Body of pancreas (tissue), 4 donors: ENCODE results near the gene ASB13. TPM values are rescaled to one million over a fixed set of nuclear protein-coding genes. Genes with fewer than 3 reads are reported as not detected.

Experiments
- ATAC-seq: fragments of 150-250 bp; one replicate; pipeline ENCODE4 v1.9.1; 2016
- DNase-seq, 4 donors: peaks; one replicate each; pipeline ENCODE4 v3.0.0-alpha.2; 2019
- H3K27ac ChIP-seq, 4 donors: fragments of 200-600 bp; sonication (generic); 1 replicate in 3 of 4; 2 replicates in 1 of 4; pipeline versions ENCODE4 v1.5.1 to v1.6.1; 2016 to 2019; ENCODE audit warnings: mild to moderate bottlenecking in 1 of 4, mixed read lengths in 1 of 4, moderate library complexity in 1 of 4
- H3K27me3 ChIP-seq, 2 donors: fragments of 200-600 bp; sonication (generic); one replicate each; pipeline ENCODE4 v1.6.0; 2016; ENCODE audit warnings: mild to moderate bottlenecking in 1 of 2
- H3K36me3 ChIP-seq, 2 donors: fragments of 200-600 bp; sonication (generic); replicated peaks in 1 of 2; 2 replicates each; pipeline ENCODE4 v1.5.1; 2016; ENCODE audit warnings: low read depth in 2 of 2; ENCODE audit not compliant: insufficient read depth in 1 of 2
- H3K4me1 ChIP-seq: fragments of 200-600 bp; sonication (generic); one replicate; pipeline ENCODE4 v1.6.0; 2016
- H3K4me3 ChIP-seq, 2 donors: fragments of 200-600 bp; sonication (generic); 1 replicate in 1 of 2; 2 replicates in 1 of 2; pipeline ENCODE4 v1.5.1; 2016 to 2019
- H3K9me3 ChIP-seq, 3 donors: fragments of 200-600 bp; sonication (generic); 1 replicate in 2 of 3; 2 replicates in 1 of 3; pipeline ENCODE4 v1.5.1; 2016
- CTCF ChIP-seq, 7 experiments: fragments of 450-650 bp in 4 of 7; fragments of 200-600 bp in 3 of 7; sonication (generic) in 3 of 7; IDR thresholded peaks; one replicate each; pipeline ENCODE4 v1.5.1; 2016 to 2019; ENCODE audit warnings: antibody characterized with exemption in 7 of 7
- POLR2A ChIP-seq, 3 donors: fragments of 450-650 bp; IDR thresholded peaks; one replicate each; pipeline ENCODE4 v1.6.1; 2016; ENCODE audit warnings: antibody characterized with exemption in 3 of 3, mild to moderate bottlenecking in 2 of 3
- WGBS, 2 donors: methylation state at CpG; one replicate each; pipeline ENCODE4 v1.1.5; 2017; 5-methylcytosine and 5-hydroxymethylcytosine counted together
- intact Hi-C: fragments of 100-400 bp; cut with DNase I; formaldehyde crosslinking; loops from one replicate; pipeline ENCODE4 v1.15.1; 2023
- small RNA-seq: library from RNA; depleted of rRNA; stranded (forward); fragments of <200 nt; gene quantifications from one replicate; pipeline ENCODE3, GENCODE V24; 2016
- total RNA-seq, 2 donors: library from RNA; depleted of rRNA; stranded (reverse); fragments of >200 nt; gene quantifications; one replicate each; pipeline ENCODE4 v1.1.0, GENCODE V29; 2016

The ASB13 gene
- total RNA-seq, 2 donors from 2014 or later = 7.6 to 15.0 TPM

DNA sequence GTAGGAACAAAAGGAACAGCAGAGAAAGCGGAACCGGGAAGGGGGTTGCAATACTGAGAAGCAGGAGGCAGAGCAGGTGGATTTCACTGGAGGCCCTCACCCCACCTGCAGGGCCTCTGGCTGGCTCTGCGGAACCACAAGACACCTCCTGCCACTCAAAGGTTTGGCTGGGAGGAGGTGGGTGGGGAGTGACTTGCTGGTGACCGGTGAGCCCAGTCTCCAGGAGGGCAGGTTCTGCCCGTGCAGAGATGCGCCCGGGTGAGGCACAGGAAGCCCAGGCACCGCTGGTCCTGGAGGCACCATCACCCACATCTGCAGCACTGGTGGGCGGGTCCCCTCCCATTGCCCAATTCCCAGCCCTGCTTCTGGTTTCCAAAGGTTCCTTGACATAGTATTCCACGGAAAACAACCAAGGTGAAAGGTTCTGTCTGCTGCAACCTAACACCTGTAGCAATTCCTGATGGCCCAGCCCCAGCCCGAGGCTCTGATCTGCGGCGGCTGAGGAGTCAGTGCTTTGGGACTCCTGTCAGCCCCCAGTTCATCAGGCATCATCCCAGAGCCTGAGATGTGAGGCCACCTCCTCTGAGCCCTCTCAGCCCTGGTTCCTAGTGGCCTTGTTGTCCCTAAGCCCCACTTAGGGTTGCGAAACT, 77.3 kb downstream of the ASB13 start:
- ATAC-seq (no peak), DNase-seq (no peak)
- TF ChIP-seq CTCF (IDR thresholded peaks at IDR 0.05) (no peak), POLR2A (IDR thresholded peaks at IDR 0.05) (no peak)

More for the DNA sequence above, 77.3 kb downstream of the ASB13 start:
- WGBS, 2 donors = 77 to 84% methylated on average over 7 to 14 of the region's 14 CpGs
- Histone ChIP-seq H3K9me3 (no peaks in the 10 kb centered on the region), H3K4me3 (no peak overlapping the region), H3K27ac (no peak overlapping the region), H3K36me3 (no peaks in the 10 kb centered on the region), H3K27me3 (no peaks in the 10 kb centered on the region), H3K4me1 (no peaks in the 10 kb centered on the region)
- intact Hi-C loops = no loop called here

Small RNA genes lying within 50 kb of the gene (small RNA-seq; reads per million reads assigned to genes)
- gene AL365356.2 (not detected), gene RN7SL445P (not detected)

Other genes with a start within 250 kb of the ASB13 start
- not detected for gene CALML5, start 167.0 kb downstream of the ASB13 start, total RNA-seq
- not detected for gene CALML3, start 141.6 kb downstream of the ASB13 start, total RNA-seq
- 100 to 1,000 TPM in 1 of 2 donors, 10 to 100 TPM in 1; 47.2 to 114 TPM for gene TASOR2, start 18.2 kb upstream of the ASB13 start, total RNA-seq
- 100 to 1,000 TPM; 179 to 185 TPM for gene GDI2, start 146.8 kb upstream of the ASB13 start, total RNA-seq
- 10 to 100 TPM in 1 of 2 donors, 1 to 10 TPM in 1; 9.9 to 13.0 TPM for gene ANKRD16, start 223.3 kb upstream of the ASB13 start, total RNA-seq
- gene FBH1, start 223.6 kb upstream of the ASB13 start, total RNA-seq = 10 to 100 TPM; 30.9 to 63.6 TPM